Smooth muscle cell (in vitro differentiated cells): ENCODE measurements around the gene PVALB. TPM values are rescaled to one million over a fixed set of nuclear protein-coding genes. Genes with fewer than 3 reads are reported as not detected.

Experiments
- DNase-seq: peaks from one replicate; lab custom pipeline; 2025; ENCODE audit not compliant: unreplicated experiment; lab: John Stamatoyannopoulos, UW
- H2AFZ ChIP-seq: fragments of 200-600 bp; sonication (generic); 2 replicates; pipeline ENCODE4 v1.6.0; 2016; ENCODE audit warnings: antibody characterized with exemption, low read depth, mild to moderate bottlenecking
- H3F3A ChIP-seq: fragments of 200-600 bp; sonication (generic); 2 replicates; pipeline ENCODE4 v1.6.0; 2017; ENCODE audit warnings: antibody characterized with exemption, low read depth
- H3K27ac ChIP-seq: fragments of 200-600 bp; sonication (generic); 2 replicates; pipeline ENCODE4 v1.5.1; 2016; ENCODE audit warnings: low read depth, mild to moderate bottlenecking
- H3K27me3 ChIP-seq: fragments of 200-600 bp; sonication (generic); 2 replicates; pipeline ENCODE4 v1.6.1; 2016; ENCODE audit warnings: low read depth, mild to moderate bottlenecking
- H3K36me3 ChIP-seq: fragments of 200-600 bp; sonication (generic); 2 replicates; pipeline ENCODE4 v1.5.1; 2016; ENCODE audit warnings: low read depth
- H3K4me1 ChIP-seq: fragments of 200-600 bp; sonication (generic); 2 replicates; pipeline ENCODE4 v1.5.1; 2016; ENCODE audit warnings: low read depth
- H3K4me2 ChIP-seq: fragments of 200-600 bp; sonication (generic); 2 replicates; pipeline ENCODE4 v1.6.0; 2016; ENCODE audit warnings: mild to moderate bottlenecking
- H3K4me3 ChIP-seq: fragments of 200-600 bp; sonication (generic); 2 replicates; pipeline ENCODE4 v1.5.1; 2016; ENCODE audit warnings: mild to moderate bottlenecking
- H3K79me2 ChIP-seq: fragments of 200-600 bp; sonication (generic); 2 replicates; pipeline ENCODE4 v1.6.0; 2016; ENCODE audit warnings: low read depth, mild to moderate bottlenecking
- H3K9ac ChIP-seq: fragments of 200-600 bp; sonication (generic); 2 replicates; pipeline ENCODE4 v1.6.0; 2016; ENCODE audit warnings: low read depth
- H3K9me3 ChIP-seq: fragments of 200-600 bp; sonication (generic); replicated peaks from 2 replicates; pipeline ENCODE4 v1.5.1; 2016; ENCODE audit warnings: low read depth
- H4K20me1 ChIP-seq: fragments of 200-600 bp; sonication (generic); 2 replicates; pipeline ENCODE4 v1.6.0; 2016; ENCODE audit warnings: low read depth
- CTCF ChIP-seq: fragments of 200-600 bp; sonication (generic); IDR thresholded peaks from 2 replicates; pipeline ENCODE4 v1.5.1; 2017; ENCODE audit warnings: borderline replicate concordance, mild to moderate bottlenecking, antibody characterized with exemption; ENCODE audit not compliant: insufficient read depth, poor library complexity, severe bottlenecking
- WGBS: methylation state at CpG from one replicate; pipeline ENCODE4 v1.1.7; 2016; ENCODE audit warnings: low lambda C conversion rate; 5-methylcytosine and 5-hydroxymethylcytosine counted together
- polyA plus RNA-seq: library from polyadenylated mRNA; unstranded; fragments of >200 nt; fragmentation: Nextera tagmentation; extraction: Ambion mirVana; gene quantifications from 2 replicates; pipeline ENCODE4 v1.2.1, GENCODE V29; 2016
- total RNA-seq: library from RNA; depleted of rRNA; stranded (reverse); fragments of >200 nt; gene quantifications from 2 replicates; pipeline ENCODE4 v1.2.3, GENCODE V29; 2014

The PVALB gene
- total and polyA plus RNA-seq, 2 experiments from 2014 or later: not detected

DNA sequence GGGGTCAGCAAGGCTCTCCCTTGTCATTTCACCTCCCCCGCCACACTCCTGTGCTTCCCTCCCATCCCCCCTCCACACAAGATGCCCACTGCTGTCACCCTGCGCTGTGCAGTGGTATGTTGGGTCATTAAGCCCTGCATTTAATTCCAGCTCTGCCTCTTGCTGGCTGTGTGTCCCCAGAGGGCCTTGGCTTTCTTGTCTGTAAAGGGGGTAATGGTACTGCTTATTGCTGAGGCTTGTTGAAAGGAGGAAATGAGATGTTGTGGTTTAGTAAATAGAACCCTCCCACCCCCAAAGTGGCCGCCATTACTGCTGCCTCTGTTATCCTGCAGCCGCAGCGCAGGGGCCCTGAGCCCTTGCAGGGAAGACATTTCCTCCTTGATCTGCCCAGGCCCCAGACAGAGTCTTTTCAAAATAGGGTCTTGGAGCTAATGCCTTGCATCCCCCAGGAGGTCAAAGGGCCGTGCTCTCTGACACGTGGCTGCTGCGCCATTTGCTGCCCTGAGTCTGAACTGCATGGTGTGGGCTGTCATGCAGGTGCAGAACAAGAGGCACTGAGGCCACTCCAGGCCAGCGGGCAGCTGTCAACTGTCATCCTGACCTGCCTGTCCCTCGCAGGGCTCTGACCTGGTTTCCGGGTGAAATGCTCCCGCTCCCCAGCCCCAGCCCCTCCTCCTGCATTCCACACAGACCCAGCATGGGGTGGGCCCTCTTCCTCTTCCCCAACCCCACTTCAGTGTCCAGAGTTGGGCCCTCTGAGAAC is 18.7 kb downstream of the PVALB start:
- H4K20me1 ChIP-seq: no peaks in the 10 kb centered on the region
- no peak for DNase-seq
- H3K27me3 ChIP-seq: peaks cover 15% of the 10 kb centered on the region
- no peak overlapping the region for H2AFZ ChIP-seq
- no peaks in the 10 kb centered on the region for H3K9me3 ChIP-seq
- H3K79me2 ChIP-seq: no peaks in the 10 kb centered on the region
- H3F3A ChIP-seq: no peaks in the 10 kb centered on the region
- H3K27ac ChIP-seq: no peak overlapping the region
- no peak overlapping the region for H3K4me3 ChIP-seq
- H3K36me3 ChIP-seq: no peaks in the 10 kb centered on the region
- WGBS: 88% methylated on average over 12 of the region's 12 CpGs
- H3K9ac ChIP-seq: no peak overlapping the region
- TF ChIP-seq CTCF: no peak
- H3K4me2 ChIP-seq: no peak overlapping the region
- peaks cover 6% of the 10 kb centered on the region for H3K4me1 ChIP-seq

DNA sequence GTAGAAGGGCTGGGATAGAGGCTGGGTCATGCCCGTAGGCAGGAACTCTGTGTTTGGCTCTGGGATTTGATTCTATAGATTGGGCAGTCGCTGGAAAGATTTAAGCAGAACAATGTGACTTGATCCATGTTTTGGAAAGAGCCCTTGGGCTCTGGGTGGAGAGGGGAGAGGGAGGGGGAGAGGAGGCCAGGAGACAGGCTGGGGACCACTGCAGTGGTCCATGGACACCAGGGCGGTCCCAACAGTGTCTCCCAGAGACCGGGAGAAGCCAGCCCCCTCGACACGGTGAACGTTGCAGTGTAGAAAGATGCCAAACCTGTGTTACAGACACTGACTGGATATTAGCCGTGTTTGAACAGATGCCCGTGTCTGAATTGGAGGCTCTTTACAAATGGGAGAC is 19.5 kb downstream of the PVALB start:
- H3K4me3 ChIP-seq: no peak overlapping the region
- H3K79me2 ChIP-seq: no peaks in the 10 kb centered on the region
- no peak for DNase-seq
- H2AFZ ChIP-seq: no peak overlapping the region
- H3K4me2 ChIP-seq: no peak overlapping the region
- peaks cover 9% of the 10 kb centered on the region for H3K27me3 ChIP-seq
- no peak overlapping the region for H3K27ac ChIP-seq
- no peaks in the 10 kb centered on the region for H3K9me3 ChIP-seq
- no peaks in the 10 kb centered on the region for H3K36me3 ChIP-seq
- no peaks in the 10 kb centered on the region for H3F3A ChIP-seq
- no peaks in the 10 kb centered on the region for H4K20me1 ChIP-seq
- 85% methylated on average over 9 of the region's 9 CpGs for WGBS
- peaks cover 6% of the 10 kb centered on the region for H3K4me1 ChIP-seq
- no peak overlapping the region for H3K9ac ChIP-seq
- no peak for TF ChIP-seq CTCF

GRCh38 chr22:36796552-36797175 is 20.2 kb downstream of the PVALB start:
- H4K20me1 ChIP-seq: no peaks in the 10 kb centered on the region
- H3K27ac ChIP-seq: no peak overlapping the region
- peaks cover 6% of the 10 kb centered on the region for H3K4me1 ChIP-seq
- WGBS: 88% methylated on average over 6 of the region's 7 CpGs
- no peaks in the 10 kb centered on the region for H3K79me2 ChIP-seq
- H3K36me3 ChIP-seq: no peaks in the 10 kb centered on the region
- H3K4me3 ChIP-seq: no peak overlapping the region
- H3K9me3 ChIP-seq: no peaks in the 10 kb centered on the region
- no peaks in the 10 kb centered on the region for H3F3A ChIP-seq
- DNase-seq: no peak
- no peak overlapping the region for H2AFZ ChIP-seq
- no peak overlapping the region for H3K4me2 ChIP-seq
- no peak overlapping the region for H3K9ac ChIP-seq
- H3K27me3 ChIP-seq: peaks cover 4% of the 10 kb centered on the region
- TF ChIP-seq CTCF: no peak
